B cell (primary cell): ENCODE results near the gene CSF2RB.

Experiments used
- EZH2 ChIP-seq: IDR thresholded peaks from 2 replicates; pipeline ENCODE4 v1.6.1; 2012; ENCODE audit warnings: borderline replicate concordance, low read depth, mild to moderate bottlenecking, moderate library complexity, low read length; ENCODE audit not compliant: insufficient read depth, poor library complexity, severe bottlenecking
- TF ChIP-seq, protein P1 (sequence below): fragments of 200-600 bp; IDR thresholded peaks from one replicate; pipeline ENCODE4 v1.8.0; 2022; ENCODE audit warnings: antibody characterized with exemption, mild to moderate bottlenecking

DNA sequence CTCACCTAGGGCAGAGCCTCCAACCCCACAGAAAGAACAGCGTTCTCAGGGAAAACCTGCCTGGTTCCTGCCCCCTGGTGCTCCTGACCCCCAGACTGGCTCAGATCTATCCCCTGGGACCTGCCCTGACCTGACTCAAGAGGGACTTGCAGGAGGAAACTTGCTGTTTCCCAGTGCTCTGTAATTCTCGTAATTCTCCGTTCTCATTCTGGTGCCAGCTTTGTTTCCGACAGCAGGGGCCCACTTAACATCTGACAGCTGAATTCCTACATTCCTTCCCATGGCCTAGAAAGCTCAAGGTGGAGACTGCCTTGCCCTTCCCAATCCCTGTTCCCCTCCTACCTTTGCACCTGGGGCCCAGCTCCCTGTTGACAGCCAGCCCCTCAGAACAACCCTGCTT lies 12.5 kb upstream of the CSF2RB start:
- TF ChIP-seq, protein P1, sequence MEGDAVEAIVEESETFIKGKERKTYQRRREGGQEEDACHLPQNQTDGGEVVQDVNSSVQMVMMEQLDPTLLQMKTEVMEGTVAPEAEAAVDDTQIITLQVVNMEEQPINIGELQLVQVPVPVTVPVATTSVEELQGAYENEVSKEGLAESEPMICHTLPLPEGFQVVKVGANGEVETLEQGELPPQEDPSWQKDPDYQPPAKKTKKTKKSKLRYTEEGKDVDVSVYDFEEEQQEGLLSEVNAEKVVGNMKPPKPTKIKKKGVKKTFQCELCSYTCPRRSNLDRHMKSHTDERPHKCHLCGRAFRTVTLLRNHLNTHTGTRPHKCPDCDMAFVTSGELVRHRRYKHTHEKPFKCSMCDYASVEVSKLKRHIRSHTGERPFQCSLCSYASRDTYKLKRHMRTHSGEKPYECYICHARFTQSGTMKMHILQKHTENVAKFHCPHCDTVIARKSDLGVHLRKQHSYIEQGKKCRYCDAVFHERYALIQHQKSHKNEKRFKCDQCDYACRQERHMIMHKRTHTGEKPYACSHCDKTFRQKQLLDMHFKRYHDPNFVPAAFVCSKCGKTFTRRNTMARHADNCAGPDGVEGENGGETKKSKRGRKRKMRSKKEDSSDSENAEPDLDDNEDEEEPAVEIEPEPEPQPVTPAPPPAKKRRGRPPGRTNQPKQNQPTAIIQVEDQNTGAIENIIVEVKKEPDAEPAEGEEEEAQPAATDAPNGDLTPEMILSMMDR, result no peak
- no peak for TF ChIP-seq EZH2
